PFSK-1 (cell line): ENCODE results near the gene ANKRD40CL.

ENCODE experiments used
- FOXP2 ChIP-seq: optimal IDR thresholded peaks from 2 replicates; pipeline ENCODE3; 2011; ENCODE audit warnings: borderline replicate concordance, control low read depth, inconsistent platforms; ENCODE audit not compliant: insufficient read depth; ENCODE audit errors: extremely low read length, extremely low read depth
- POLR2AphosphoS5 ChIP-seq: IDR thresholded peaks from 2 replicates; pipeline ENCODE4 v1.6.1; 2012; ENCODE audit warnings: low read depth, mild to moderate bottlenecking, control low read depth, low read length, moderate library complexity
- REST ChIP-seq, 2 experiments: IDR thresholded peaks; 2 replicates each; pipeline versions ENCODE4 v1.6.1 to v1.8.0; 2011 to 2012; ENCODE audit warnings: low read depth in 2 of 2, low read length in 2 of 2, control low read depth in 1 of 2, inconsistent platforms in 1 of 2, mild to moderate bottlenecking in 1 of 2, moderate library complexity in 1 of 2; ENCODE audit not compliant: insufficient read depth in 1 of 2
- SIN3A ChIP-seq: IDR thresholded peaks from 2 replicates; pipeline ENCODE4 v1.6.1; 2012; ENCODE audit warnings: mild to moderate bottlenecking, low read length, moderate library complexity, borderline replicate concordance; ENCODE audit not compliant: insufficient read depth
- TAF1 ChIP-seq: IDR thresholded peaks from 2 replicates; pipeline ENCODE4 v1.6.1; 2012; ENCODE audit warnings: low read length, control low read depth, borderline replicate concordance; ENCODE audit not compliant: insufficient read depth

The ANKRD40CL gene

DNA sequence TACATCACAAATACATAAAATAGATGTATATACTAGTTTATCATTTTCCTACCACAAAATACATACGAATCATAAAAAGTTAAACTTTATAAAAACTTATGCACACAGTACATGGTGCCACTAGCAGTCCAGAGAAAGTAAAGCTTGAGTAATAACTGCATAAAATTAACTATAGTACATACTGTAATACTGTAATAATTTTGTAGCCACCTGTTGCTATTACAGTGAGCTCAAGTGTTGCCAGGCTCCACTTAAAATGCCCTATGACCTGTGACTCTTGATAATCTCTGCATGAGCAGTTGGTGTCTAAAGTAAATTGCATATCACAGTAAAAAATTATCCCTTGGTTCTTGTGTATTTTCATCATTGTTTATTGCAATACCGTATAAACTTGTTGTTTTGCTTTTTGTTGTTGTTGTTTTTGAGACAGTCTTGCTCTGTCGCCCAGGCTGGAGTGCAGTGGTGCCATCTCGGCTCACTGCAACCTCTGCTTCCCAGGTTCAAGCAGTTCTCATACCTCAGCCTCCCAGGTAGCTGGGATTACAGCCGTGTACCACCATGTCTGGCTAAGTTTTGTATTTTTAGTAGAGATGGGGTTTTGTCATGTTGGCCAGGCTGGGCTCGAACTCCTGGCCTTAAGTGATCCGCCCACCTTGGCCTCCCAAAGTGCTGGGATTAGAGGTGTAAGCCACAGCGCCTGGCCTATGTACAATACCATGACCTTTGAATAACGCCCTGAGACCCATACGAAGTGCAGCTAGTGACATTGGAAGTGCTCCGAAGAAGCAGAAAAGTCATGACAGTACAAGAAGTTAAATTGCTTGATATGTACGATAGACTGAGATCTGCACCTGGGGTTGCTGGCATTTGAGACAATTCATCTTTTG, 41.3 kb downstream of the ANKRD40CL start:
- no peak for TF ChIP-seq REST (IDR thresholded peaks at IDR 0.05; ENCODE audit: insufficient read depth in 1 of 2, low read depth in 2 of 2, low read length in 2 of 2)
- no peak for TF ChIP-seq SIN3A
- TF ChIP-seq FOXP2: no peak
- TF ChIP-seq TAF1: no peak
- no peak for TF ChIP-seq POLR2AphosphoS5

GRCh38 chr17:50722746-50723145, 44.6 kb downstream of the ANKRD40CL start:
- TF ChIP-seq POLR2AphosphoS5: no peak
- no peak for TF ChIP-seq SIN3A
- no peak for TF ChIP-seq FOXP2
- no peak for TF ChIP-seq TAF1
- TF ChIP-seq REST (IDR thresholded peaks at IDR 0.05; ENCODE audit: insufficient read depth in 1 of 2, low read depth in 2 of 2, low read length in 2 of 2): no peak

DNA sequence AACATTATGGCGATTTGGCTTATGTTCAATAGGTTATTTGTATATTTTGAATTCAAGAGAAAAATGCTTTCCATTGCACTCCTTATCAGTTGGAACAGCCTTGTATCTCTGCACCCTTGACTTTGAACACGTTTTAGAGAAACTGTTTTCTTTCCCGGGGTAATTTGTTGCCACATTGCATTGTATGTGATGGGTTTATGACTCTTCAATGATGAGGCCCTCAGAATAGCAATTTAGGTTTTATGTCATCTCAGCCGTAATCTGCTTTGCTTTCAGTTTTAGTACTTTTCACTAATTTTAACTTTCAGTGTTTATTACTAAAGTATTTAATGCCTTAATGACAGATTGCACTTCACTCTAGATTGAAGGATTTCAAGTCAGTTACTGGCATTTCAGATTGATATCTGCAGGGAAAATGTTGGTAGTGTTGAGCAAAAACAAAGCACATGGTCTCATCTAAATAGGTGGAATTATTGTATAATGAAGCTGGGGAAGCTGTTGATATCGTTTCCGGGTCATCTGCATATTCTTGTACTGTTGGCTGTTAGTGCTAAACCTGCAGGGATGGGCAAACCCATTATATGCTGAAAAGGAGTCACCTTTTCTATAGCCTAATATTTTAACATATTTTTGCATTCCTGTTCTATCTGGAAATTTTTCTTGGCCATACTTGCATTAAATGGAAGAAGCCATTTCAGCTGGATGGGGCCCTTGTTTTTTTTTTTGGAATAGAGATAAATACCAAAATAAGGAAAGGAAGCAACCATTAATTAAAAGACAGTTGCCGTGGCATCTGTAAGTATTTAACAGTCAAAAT, 45.9 kb downstream of the ANKRD40CL start:
- no peak for TF ChIP-seq POLR2AphosphoS5
- TF ChIP-seq TAF1: no peak
- no peak for TF ChIP-seq FOXP2
- TF ChIP-seq SIN3A: no peak
- no peak for TF ChIP-seq REST (IDR thresholded peaks at IDR 0.05; ENCODE audit: insufficient read depth in 1 of 2, low read depth in 2 of 2, low read length in 2 of 2)

DNA sequence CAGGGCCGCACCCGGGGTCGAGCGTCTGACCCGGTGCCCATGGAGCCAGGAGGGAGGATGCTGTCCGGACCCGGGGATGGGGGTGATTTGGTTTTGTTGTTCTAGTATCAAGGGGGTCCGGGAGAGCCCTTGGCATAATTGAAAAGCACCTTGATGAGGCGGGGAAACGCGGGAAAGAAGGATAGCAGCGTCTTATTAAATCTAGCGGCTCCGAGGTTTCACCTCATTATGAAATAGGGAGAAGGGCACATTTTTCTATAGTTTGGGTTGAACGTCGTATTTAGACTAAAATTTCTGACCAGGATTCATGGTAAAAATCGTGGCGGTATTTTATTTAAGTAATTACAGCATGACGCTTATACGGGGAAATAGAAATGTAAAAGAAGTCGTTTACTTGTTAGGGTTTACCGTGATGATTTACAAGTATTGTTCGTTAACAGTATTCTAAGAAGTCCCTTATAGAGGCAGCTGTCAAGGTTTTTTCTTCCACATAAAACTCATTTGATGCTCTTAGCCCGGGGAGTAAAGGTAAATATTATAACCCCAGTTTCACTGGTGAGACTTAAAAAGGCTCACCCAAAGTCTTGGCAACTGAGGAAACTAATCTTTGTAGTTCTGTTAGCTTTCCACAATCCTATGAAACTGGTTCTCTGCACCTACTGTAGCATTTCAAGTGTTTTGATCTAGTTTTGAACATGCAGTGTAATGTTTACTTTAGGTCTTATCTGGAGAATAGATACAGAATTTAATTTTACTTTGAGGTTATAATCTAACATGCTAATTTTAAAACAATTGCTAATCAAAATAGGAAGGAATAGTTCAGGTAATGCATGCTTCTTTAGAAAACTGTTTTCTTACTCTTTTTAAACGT, 47.2 kb downstream of the ANKRD40CL start:
- no peak for TF ChIP-seq TAF1
- no peak for TF ChIP-seq POLR2AphosphoS5
- no peak for TF ChIP-seq FOXP2
- no peak for TF ChIP-seq SIN3A
- no peak for TF ChIP-seq REST (IDR thresholded peaks at IDR 0.05; ENCODE audit: insufficient read depth in 1 of 2, low read depth in 2 of 2, low read length in 2 of 2)
